Skeletal muscle satellite cell (primary cell): Measurements from ENCODE around the gene LRMDA.

Source experiments
- H3K27me3 ChIP-seq: 2 replicates; pipeline ENCODE4 v1.7.0; 2013; ENCODE audit warnings: low read length; ENCODE audit not compliant: control insufficient read depth, insufficient read depth
- H3K36me3 ChIP-seq: 2 replicates; pipeline ENCODE4 v1.7.0; 2013; ENCODE audit warnings: mild to moderate bottlenecking, control low read depth, low read length; ENCODE audit not compliant: insufficient read depth
- H3K4me1 ChIP-seq: 2 replicates; pipeline ENCODE4 v1.7.0; 2013; ENCODE audit warnings: low read length; ENCODE audit not compliant: control insufficient read depth, insufficient read depth
- H3K4me2 ChIP-seq: 2 replicates; pipeline ENCODE4 v1.7.0; 2013; ENCODE audit warnings: mild to moderate bottlenecking, low read length
- H3K4me3 ChIP-seq: 2 replicates; pipeline ENCODE4 v1.7.0; 2013; ENCODE audit warnings: low read length
- H3K9ac ChIP-seq: 2 replicates; pipeline ENCODE4 v1.7.0; 2013; ENCODE audit warnings: mild to moderate bottlenecking, low read depth, low read length, moderate library complexity
- H3K9me3 ChIP-seq: replicated peaks from 2 replicates; pipeline ENCODE4 v1.7.0; 2013; ENCODE audit warnings: mild to moderate bottlenecking, control low read depth, low read length

Gene LRMDA

DNA sequence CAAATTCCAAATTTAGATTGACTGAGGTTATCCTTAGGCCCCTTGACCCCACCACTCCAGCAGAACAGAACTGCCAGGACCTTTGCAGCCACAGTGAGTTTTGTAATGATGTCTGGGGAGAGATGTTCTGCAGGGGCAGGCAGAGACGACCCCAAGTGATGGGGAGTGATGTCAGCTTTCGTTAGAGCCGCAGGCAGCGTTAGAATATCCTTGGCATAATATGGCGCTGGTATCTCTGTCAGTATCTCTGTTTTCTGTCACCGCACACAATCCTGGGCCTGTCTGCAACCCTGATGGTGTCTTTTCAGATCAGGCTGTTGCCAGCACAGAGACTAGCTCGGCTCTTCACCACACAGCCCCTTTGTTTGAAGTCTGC lies 1122.6 kb downstream of the LRMDA start:
- H3K4me2 ChIP-seq: no peak overlapping the region
- no peaks in the 10 kb centered on the region for H3K27me3 ChIP-seq
- H3K36me3 ChIP-seq: no peaks in the 10 kb centered on the region
- no peak overlapping the region for H3K9ac ChIP-seq
- H3K4me1 ChIP-seq: peaks cover 17% of the 10 kb centered on the region
- H3K9me3 ChIP-seq: no peaks in the 10 kb centered on the region
- H3K4me3 ChIP-seq: no peak overlapping the region

DNA sequence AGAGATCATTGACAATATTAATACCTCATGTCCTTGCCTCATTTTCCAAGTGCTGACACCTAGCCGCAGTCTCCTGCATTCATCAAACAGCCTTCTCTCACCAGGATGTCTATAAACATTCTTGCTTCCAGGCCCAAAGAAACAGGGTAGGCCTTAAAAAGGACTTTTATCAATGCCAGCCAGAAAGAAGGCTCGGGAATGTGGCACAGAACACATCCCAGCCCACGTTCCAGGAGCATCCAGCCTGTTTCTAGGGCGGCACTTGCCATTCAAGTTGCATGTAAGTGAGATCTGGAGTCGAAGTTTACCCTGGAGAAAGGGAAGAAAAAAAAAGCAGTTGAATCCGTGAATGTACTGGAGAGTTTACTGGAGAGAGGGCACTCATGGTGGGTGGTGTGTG lies 1123.1 kb downstream of the LRMDA start:
- H3K9ac ChIP-seq: no peak overlapping the region
- H3K4me1 ChIP-seq: peaks cover 21% of the 10 kb centered on the region
- no peaks in the 10 kb centered on the region for H3K27me3 ChIP-seq
- H3K4me2 ChIP-seq: no peak overlapping the region
- no peaks in the 10 kb centered on the region for H3K36me3 ChIP-seq
- H3K4me3 ChIP-seq: no peak overlapping the region
- no peaks in the 10 kb centered on the region for H3K9me3 ChIP-seq

DNA sequence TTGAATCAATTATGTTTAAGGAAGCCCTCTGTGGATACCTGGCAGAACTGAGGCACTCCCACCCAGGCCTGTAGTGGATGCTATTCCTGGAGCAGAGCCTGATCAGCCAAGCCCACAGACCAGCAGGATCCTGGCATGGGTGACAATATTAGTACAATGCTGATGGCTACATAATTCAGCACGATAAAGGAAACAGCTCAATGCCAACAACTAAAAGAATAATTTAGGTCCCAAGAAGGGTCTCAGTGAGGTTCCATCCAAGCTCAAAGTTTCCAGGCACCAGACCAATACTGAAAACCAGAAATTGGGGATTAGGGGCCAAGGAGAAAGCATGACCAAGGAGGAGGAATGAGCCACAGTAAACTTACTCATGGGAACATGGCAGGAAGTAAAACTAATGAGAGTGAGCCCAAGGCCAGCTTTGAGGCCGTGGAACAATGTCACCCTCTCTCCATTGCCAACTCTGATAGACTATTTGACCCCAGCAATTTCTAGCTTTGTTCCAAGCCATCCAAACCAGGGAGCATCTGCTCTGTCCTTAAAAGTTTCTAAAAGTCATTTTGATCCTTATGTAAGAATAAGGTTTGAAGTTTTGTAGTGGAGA lies 1123.7 kb downstream of the LRMDA start:
- H3K9me3 ChIP-seq: no peaks in the 10 kb centered on the region
- H3K4me2 ChIP-seq: no peak overlapping the region
- H3K4me1 ChIP-seq: peaks cover 28% of the 10 kb centered on the region
- no peaks in the 10 kb centered on the region for H3K27me3 ChIP-seq
- no peaks in the 10 kb centered on the region for H3K36me3 ChIP-seq
- H3K4me3 ChIP-seq: no peak overlapping the region
- no peak overlapping the region for H3K9ac ChIP-seq

DNA sequence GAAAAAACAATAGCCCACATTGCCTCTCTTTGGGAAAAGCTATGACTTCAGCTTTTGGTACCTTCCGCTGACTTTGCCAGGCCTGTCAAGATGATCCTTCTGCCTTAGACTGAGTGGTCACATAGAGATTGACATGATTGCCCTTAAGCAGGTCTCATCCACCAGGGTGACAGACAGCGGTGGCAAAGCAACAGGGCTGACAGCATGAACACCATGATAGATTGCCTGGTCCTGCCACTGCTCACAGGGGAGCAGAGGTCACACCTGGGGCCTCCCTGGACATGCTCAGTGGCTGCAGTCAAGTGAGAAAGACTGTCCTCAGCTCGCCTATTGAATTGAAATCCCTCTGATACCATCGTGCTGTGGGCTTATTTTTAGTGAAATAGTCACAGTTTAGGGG lies 1125.9 kb downstream of the LRMDA start:
- Histone ChIP-seq H3K9ac (no peak overlapping the region), H3K4me1 (peaks cover 31% of the 10 kb centered on the region), H3K27me3 (no peaks in the 10 kb centered on the region), H3K4me3 (no peak overlapping the region), H3K9me3 (no peaks in the 10 kb centered on the region), H3K36me3 (no peaks in the 10 kb centered on the region), H3K4me2 (no peak overlapping the region)

DNA sequence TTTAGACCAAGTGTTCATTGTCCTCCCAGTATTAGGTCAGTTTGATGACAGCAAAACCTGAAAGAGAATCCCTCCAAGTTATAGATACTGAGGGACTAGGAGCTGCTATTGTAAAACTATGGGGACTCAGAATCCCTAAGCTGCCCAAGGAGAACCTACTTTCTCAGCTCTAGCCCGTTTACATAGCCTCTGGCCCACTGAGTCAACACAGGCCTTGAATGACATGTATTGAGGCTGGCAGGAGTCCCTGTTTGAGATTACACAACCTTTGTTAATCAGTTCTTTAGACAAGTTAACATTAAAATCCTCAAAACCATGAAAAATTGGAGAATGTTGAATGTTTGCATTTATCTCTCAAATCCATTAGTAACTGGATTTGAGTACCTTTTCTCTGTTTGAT lies 1127.2 kb downstream of the LRMDA start:
- Histone ChIP-seq H3K4me1 (peaks cover 31% of the 10 kb centered on the region), H3K9ac (peak overlapping the region; percentile 16), H3K27me3 (no peaks in the 10 kb centered on the region), H3K4me2 (peak overlapping the region; percentile 39), H3K36me3 (no peaks in the 10 kb centered on the region), H3K4me3 (peak overlapping the region; percentile 15), H3K9me3 (no peaks in the 10 kb centered on the region)

DNA sequence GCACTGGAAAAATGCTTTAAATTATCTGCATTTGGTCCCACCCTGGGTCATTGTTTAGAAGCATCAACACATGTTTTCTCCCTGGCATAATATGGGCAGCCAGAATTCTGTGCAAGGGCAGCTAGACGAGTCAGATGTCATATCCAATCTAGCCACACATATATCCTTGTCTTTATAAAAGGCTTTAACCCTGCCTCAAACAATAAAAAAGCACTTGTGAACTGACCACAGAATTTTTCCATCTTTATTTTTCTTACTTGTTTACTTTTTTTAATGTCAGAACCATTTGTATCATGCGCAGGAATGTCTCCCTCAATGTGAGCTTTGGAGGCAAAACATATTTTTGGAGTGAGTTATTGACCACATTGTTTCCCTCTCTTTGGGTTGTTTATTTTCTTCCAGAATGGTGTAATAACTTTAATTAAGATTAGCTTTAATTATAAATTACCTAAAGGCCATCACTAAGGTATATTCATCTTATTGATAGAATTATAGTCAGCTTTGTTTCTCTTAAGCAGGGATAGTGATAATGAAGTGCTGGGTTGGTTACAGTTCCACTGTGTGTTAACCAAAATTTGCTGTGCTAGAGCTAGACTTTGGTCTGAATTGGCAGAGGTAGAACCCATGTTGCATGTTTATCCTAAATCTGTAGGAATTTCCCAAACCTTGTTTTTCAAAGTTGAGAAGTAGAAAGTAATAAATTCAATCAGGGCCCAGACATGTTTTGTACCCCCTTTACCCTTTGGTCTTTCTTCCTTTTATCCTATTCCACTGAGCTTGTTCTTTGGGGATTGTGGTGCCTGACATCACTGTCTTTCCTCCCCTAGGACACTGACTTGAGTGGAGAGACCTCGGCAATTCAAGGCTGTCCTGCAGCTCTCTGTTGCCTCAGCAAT lies 1127.8 kb downstream of the LRMDA start:
- peak overlapping the region; percentile 19 for H3K9ac ChIP-seq
- peak overlapping the region; percentile 15 for H3K4me3 ChIP-seq
- H3K36me3 ChIP-seq: no peaks in the 10 kb centered on the region
- peaks cover 31% of the 10 kb centered on the region for H3K4me1 ChIP-seq
- no peaks in the 10 kb centered on the region for H3K27me3 ChIP-seq
- H3K4me2 ChIP-seq: peak overlapping the region; percentile 39
- no peaks in the 10 kb centered on the region for H3K9me3 ChIP-seq

DNA sequence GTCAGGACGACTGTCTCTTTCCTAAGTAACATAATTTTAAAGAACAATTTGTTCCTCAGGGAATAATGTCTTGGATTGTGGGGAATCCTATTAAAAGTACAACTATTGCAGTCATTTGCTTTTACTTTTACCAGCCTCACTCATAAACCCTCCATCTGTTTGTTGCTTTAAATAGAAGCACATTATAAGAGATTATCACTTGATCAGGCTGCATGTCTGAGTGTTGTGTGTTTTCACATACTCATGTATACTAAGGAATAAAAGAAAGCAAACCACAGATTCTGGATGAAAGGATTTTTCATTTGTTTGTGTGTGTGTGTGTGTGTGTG lies 1128.4 kb downstream of the LRMDA start:
- peaks cover 31% of the 10 kb centered on the region for H3K4me1 ChIP-seq
- H3K4me2 ChIP-seq: peak overlapping the region; percentile 19
- H3K9ac ChIP-seq: peak overlapping the region; percentile 19
- no peaks in the 10 kb centered on the region for H3K36me3 ChIP-seq
- no peak overlapping the region for H3K4me3 ChIP-seq
- no peaks in the 10 kb centered on the region for H3K27me3 ChIP-seq
- no peaks in the 10 kb centered on the region for H3K9me3 ChIP-seq

DNA sequence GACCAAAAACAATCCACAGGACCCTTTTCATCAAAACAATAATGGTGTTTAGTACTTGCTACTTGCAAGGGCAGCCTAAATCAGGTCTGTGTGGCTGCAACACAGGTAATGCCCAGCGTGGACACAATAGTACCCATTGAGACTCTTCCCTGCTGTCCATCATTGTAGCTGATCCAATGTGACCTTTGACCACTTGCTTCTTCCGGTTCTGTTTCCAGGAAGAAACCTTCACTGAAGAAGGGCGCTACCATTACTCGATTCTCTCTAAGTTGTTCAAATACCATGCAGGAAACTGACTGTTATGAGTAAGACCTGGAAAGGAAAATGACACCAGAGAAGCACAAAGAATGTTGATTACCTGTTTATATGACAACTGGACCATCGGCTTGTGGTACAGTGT lies 1128.9 kb downstream of the LRMDA start:
- Histone ChIP-seq H3K4me2 (no peak overlapping the region), H3K4me1 (peaks cover 31% of the 10 kb centered on the region), H3K9me3 (no peaks in the 10 kb centered on the region), H3K4me3 (no peak overlapping the region), H3K9ac (no peak overlapping the region), H3K36me3 (no peaks in the 10 kb centered on the region), H3K27me3 (no peaks in the 10 kb centered on the region)

DNA sequence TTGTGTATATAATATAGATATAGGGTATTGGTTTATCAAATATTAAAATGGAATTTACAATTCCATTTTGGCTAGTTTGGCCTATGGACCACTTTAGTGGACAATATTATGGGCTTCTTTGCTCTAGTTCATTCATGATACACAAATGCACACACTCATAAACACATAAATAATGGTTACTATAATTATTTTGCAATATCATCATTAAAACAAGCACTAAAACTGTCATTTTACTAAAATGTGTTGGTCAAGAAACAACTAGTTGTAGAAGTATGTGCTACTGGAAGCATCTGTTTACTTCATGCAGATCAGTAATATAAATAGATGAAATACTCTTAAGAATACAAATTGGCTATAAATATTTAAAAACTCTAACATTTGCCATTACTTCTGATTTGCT lies 1131.9 kb downstream of the LRMDA start:
- H3K27me3 ChIP-seq: no peaks in the 10 kb centered on the region
- no peak overlapping the region for H3K9ac ChIP-seq
- peaks cover 20% of the 10 kb centered on the region for H3K4me1 ChIP-seq
- H3K4me2 ChIP-seq: no peak overlapping the region
- no peak overlapping the region for H3K4me3 ChIP-seq
- no peaks in the 10 kb centered on the region for H3K36me3 ChIP-seq
- no peaks in the 10 kb centered on the region for H3K9me3 ChIP-seq

DNA sequence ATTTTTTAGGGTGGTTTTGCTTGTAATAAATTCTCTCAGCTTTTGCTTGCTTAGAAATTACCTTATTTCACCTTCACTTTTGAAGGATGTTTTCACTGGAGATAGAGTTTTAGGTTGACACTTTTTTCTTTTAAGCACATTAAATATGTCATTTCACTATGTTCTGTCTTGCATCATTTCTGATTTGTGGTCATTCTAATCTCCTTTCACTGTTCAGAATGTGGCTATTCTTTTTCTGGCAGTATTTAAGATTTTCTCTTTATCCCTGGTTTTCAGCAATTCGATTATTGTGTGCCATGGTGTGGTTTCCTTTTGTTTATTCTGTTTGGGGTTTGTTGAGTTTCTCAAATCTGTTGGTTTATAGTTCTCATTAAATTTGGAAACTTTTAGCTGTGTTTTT lies 1140.6 kb downstream of the LRMDA start:
- no peaks in the 10 kb centered on the region for H3K36me3 ChIP-seq
- no peaks in the 10 kb centered on the region for H3K9me3 ChIP-seq
- H3K9ac ChIP-seq: no peak overlapping the region
- H3K27me3 ChIP-seq: no peaks in the 10 kb centered on the region
- H3K4me2 ChIP-seq: no peak overlapping the region
- no peak overlapping the region for H3K4me3 ChIP-seq
- H3K4me1 ChIP-seq: peaks cover 10% of the 10 kb centered on the region

DNA sequence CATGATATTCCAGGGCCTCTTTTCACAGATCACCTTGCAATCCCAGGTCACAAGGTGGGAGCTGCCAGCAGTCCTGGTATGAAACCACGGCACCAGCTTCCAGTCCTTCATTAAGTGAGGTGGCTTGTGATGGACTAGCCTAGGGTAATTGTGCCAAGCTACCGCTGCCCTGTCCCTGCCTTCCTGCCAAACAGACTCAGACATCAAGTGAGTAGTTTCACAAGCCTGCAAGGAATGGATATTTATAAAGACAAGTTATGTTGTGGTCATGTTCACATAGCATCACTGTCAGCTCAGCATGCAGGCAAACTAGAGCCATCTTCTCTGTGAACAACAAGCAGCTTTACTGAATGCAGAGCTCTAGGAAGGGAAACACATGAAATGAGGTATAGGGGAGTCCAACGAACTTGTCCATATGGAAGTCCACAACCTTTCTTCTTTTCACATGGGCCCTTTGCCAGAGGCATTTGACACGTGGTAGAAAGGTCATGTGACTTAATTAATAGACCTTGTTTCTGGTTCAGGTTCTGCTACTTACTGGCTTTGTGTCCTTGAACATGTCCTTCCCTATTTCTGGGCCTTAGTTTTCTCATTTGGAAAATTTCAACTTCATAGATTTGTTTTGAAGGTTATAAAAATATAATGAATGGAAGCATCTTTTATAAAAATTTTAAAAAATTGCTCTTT lies 1145.0 kb downstream of the LRMDA start:
- H3K9me3 ChIP-seq: no peaks in the 10 kb centered on the region

More for the DNA sequence above, 1145.0 kb downstream of the LRMDA start:
- no peaks in the 10 kb centered on the region for H3K27me3 ChIP-seq
- H3K36me3 ChIP-seq: no peaks in the 10 kb centered on the region
- H3K4me2 ChIP-seq: no peak overlapping the region
- H3K4me3 ChIP-seq: no peak overlapping the region
- H3K9ac ChIP-seq: no peak overlapping the region
- H3K4me1 ChIP-seq: peaks cover 10% of the 10 kb centered on the region
